Psoas muscle (tissue), 8 donors: ENCODE data around the gene TMEM200C. TPM values are rescaled to one million over a fixed set of nuclear protein-coding genes. Genes with fewer than 3 reads are reported as not detected.

Experiments used
- ATAC-seq, 4 donors: fragments of 200-7000 bp; cut with Tn5 transposase; one replicate each; pipeline ENCODE4 v1.9.1; 2020; ENCODE audit warnings: moderate library complexity in 3 of 4, mild to moderate bottlenecking in 2 of 4
- DNase-seq, 2 donors: peaks; one replicate each; pipeline ENCODE4 v3.0.0-alpha.2; 2020
- H3K27ac ChIP-seq: fragments of 200-600 bp; one replicate; pipeline ENCODE4 v1.8.0; 2022
- H3K27me3 ChIP-seq, 3 donors: fragments of 200-600 bp in 1 of 3; one replicate each; pipeline versions ENCODE4 v1.6.1 to v1.8.0; 2013 to 2022; ENCODE audit warnings: low read length in 2 of 3, mild to moderate bottlenecking in 2 of 3, moderate library complexity in 1 of 3; ENCODE audit not compliant: insufficient read depth in 3 of 3
- H3K36me3 ChIP-seq, 2 donors: fragments of 200-600 bp in 1 of 2; one replicate each; pipeline versions ENCODE4 v1.6.1 to v1.8.0; 2013 to 2022; ENCODE audit warnings: low read depth in 1 of 2, mild to moderate bottlenecking in 1 of 2, moderate library complexity in 1 of 2; ENCODE audit not compliant: insufficient read depth in 1 of 2
- H3K4me1 ChIP-seq: fragments of 200-600 bp; one replicate; pipeline ENCODE4 v1.8.0; 2022
- H3K4me3 ChIP-seq: fragments of 200-600 bp; one replicate; pipeline ENCODE4 v1.8.0; 2022; ENCODE audit warnings: mild to moderate bottlenecking
- H3K9me3 ChIP-seq: fragments of 200-600 bp; one replicate; pipeline ENCODE4 v1.8.0; 2022
- WGBS, 3 donors: extraction: QIAGEN DNeasy Blood & Tissue Kit; methylation state at CpG; one replicate each; pipeline versions ENCODE4 v1.1.6 to v1.1.7; 2013; 5-methylcytosine and 5-hydroxymethylcytosine counted together
- intact Hi-C, 2 donors: fragments of 100-400 bp; cut with DNase I; formaldehyde crosslinking; loops; one replicate each; pipeline versions ENCODE4 v1.11.0 to v1.14.2; 2022
- polyA plus RNA-seq, 3 donors: library from polyadenylated mRNA; stranded (reverse); fragments of 200-250 nt; gene quantifications; one replicate each; pipeline ENCODE4 v1.2.3, GENCODE V29; 2013
- total RNA-seq, 4 donors: library from RNA; stranded (reverse); fragmentation: NEBNext Ultra II Directional in 2 of 4; extraction: Animal tissue kit (Norgen Biotek cat#: 25700) in 2 of 4; gene quantifications; one replicate each; pipeline versions ENCODE4 v1.2.1 to v1.2.4, GENCODE V29; 2021 to 2023
- TF ChIP-seq, protein P1 (sequence below): fragments of 200-600 bp; IDR thresholded peaks from one replicate; pipeline ENCODE4 v1.8.0; 2022; ENCODE audit warnings: antibody characterized with exemption
- donor health status: healthy with polysubstance abuse.
- donor health status: DM: no; HTN: no; CAD: no; lungs with moderate emphysema.
- donor health status: Bipolar disorder and iron deficiency.
- donor health status: healthy.
- donor health status: DM: yes; HTN: yes; CAD: no.
- donor health status: DM: no; HTN: no; CAD: no.
- donor health status: DM: no; HTN: no; CAD: no.
- donor health status: DM: yes; HTN: yes; CAD: no.

Gene TMEM200C
- total and polyA plus RNA-seq, 7 donors: under 0.01 to 0.15 (median 0.04) TPM; not detected in 2

DNA sequence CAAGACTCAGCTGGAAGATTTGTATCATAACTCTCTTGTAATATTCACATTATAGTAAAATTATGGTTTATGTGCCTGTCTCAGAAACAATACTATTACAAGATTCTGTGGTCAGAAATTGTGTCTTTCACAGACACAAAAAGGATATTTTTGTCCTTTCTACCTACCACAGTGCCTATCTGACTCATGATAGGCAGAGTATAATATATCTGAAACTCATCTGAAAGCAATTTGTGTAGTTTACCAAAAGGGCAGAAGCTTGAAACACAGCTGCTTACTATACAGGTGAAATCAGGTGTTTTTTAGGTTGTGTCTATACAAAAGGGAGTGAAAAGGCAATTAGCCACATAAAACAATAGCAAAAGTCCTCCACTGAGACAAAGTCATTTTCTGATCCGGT, 10.9 kb downstream of the TMEM200C start:
- Histone ChIP-seq H3K4me1 (no peaks in the 10 kb centered on the region), H3K27ac (no peak overlapping the region), H3K4me3 (no peak overlapping the region), H3K9me3 (no peaks in the 10 kb centered on the region), H3K27me3 (peaks cover 0 to 22% (median 15%) of the 10 kb centered on the region in 3 donors), H3K36me3 (no peaks in the 10 kb centered on the region)
- ATAC-seq (no peak), DNase-seq (no peak)
- TF ChIP-seq, protein P1, sequence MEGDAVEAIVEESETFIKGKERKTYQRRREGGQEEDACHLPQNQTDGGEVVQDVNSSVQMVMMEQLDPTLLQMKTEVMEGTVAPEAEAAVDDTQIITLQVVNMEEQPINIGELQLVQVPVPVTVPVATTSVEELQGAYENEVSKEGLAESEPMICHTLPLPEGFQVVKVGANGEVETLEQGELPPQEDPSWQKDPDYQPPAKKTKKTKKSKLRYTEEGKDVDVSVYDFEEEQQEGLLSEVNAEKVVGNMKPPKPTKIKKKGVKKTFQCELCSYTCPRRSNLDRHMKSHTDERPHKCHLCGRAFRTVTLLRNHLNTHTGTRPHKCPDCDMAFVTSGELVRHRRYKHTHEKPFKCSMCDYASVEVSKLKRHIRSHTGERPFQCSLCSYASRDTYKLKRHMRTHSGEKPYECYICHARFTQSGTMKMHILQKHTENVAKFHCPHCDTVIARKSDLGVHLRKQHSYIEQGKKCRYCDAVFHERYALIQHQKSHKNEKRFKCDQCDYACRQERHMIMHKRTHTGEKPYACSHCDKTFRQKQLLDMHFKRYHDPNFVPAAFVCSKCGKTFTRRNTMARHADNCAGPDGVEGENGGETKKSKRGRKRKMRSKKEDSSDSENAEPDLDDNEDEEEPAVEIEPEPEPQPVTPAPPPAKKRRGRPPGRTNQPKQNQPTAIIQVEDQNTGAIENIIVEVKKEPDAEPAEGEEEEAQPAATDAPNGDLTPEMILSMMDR: no peak
- intact Hi-C loops: no loop called here
- 73 to 88% (median 75%) methylated on average over 1 of the region's 1 CpG for WGBS, 3 donors

DNA sequence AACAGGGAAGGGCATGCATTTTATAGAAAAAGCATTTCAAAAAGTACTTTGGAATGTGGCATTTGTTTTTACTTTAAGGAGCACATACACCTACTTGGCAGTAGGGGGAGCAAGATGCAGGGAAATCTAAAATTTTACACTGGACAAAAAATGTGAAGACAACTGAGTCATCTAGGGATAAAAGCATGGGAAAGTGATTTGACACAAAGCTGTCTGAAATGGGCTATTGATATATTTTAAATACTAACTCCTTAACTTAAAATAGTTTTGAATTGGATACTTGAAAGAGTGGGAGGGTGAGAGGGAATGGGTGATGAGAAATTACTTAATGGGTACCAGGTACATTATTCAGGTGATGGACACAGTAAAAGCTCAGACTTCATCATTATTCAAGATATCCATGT, 15.8 kb downstream of the TMEM200C start:
- Histone ChIP-seq H3K4me3 (no peak overlapping the region), H3K9me3 (no peaks in the 10 kb centered on the region), H3K4me1 (no peaks in the 10 kb centered on the region), H3K27me3 (peaks cover 0 to 2% (median 0%) of the 10 kb centered on the region in 3 donors), H3K27ac (no peak overlapping the region), H3K36me3 (no peaks in the 10 kb centered on the region)
- TF ChIP-seq, protein P1: peak; percentile 60
- peak in 1 of 4 donors; percentile 45 for ATAC-seq
- intact Hi-C loops: loop anchor here in 1 of 2 donors (10.0 kb wide), 3 partner anchors 345 to 1005 kb away; no protein-coding TSS in a partner anchor
- no peak for DNase-seq

GRCh38 chr18:5876891-5877290, 18.4 kb downstream of the TMEM200C start:
- peaks cover 0 to 2% (median 0%) of the 10 kb centered on the region in 3 donors for H3K27me3 ChIP-seq
- H3K4me3 ChIP-seq: no peak overlapping the region
- intact Hi-C loops: loop anchor here in 1 of 2 donors (10.0 kb wide), 3 partner anchors 348 to 1008 kb away; no protein-coding TSS in a partner anchor
- no peaks in the 10 kb centered on the region for H3K4me1 ChIP-seq
- no peaks in the 10 kb centered on the region for H3K9me3 ChIP-seq
- no peak overlapping the region for H3K27ac ChIP-seq
- TF ChIP-seq, protein P1: no peak
- DNase-seq (no peak), ATAC-seq (no peak)
- no peaks in the 10 kb centered on the region for H3K36me3 ChIP-seq

DNA sequence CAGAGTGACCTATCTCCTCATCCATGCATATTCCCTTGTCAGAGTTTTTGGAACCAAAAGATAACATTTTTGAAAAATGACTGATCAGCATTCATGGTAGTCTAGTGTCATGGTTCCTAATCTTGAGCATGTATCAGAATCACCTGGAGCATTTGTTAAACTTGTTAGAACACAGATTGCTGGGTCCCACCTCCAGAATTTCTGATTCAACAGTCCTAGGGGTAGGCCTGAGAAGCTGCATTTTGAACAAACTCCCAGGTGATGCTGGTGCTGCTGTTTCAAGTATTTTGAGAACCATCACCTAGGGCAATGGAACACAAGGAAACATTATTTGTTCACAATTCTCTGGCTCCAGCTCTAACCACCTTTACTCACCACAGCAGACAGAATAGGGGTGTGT, 21.0 kb downstream of the TMEM200C start:
- no peaks in the 10 kb centered on the region for H3K36me3 ChIP-seq
- no peaks in the 10 kb centered on the region for H3K4me1 ChIP-seq
- no peaks in the 10 kb centered on the region for H3K9me3 ChIP-seq
- peaks cover 0 to 4% (median 0%) of the 10 kb centered on the region in 3 donors for H3K27me3 ChIP-seq
- intact Hi-C loops: loop anchor here in 1 of 2 donors (10.0 kb wide), 3 partner anchors 350 to 1010 kb away; no protein-coding TSS in a partner anchor
- TF ChIP-seq, protein P1: no peak
- no peak for ATAC-seq
- H3K4me3 ChIP-seq: no peak overlapping the region
- DNase-seq: no peak
- H3K27ac ChIP-seq: no peak overlapping the region

DNA sequence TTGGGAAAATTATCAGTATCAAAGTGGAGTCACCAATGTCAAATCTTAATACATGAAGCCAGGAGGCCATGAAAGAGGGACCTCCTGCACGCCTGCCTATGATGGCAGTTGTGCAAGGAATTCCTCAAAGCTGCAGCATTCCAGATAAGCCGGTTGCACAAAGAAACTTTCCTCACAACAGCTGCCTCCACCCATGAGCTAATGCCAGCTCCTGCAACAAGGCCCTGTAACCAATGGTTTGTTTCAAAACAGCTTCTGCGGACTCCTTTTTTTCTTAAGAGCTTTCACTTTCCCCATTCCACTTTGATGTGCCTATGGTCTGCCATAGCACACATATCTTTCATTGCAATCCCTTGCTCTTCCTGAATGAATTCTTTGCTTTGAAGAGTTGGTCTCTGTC, 22.4 kb downstream of the TMEM200C start:
- Histone ChIP-seq H3K4me1 (no peaks in the 10 kb centered on the region), H3K27me3 (peaks cover 0 to 2% (median 0%) of the 10 kb centered on the region in 3 donors), H3K27ac (no peak overlapping the region), H3K36me3 (no peaks in the 10 kb centered on the region), H3K9me3 (no peaks in the 10 kb centered on the region), H3K4me3 (no peak overlapping the region)
- TF ChIP-seq, protein P1: no peak
- intact Hi-C loops: loop anchor here in 1 of 2 donors (10.0 kb wide), 3 partner anchors 352 to 1012 kb away; no protein-coding TSS in a partner anchor
- 23 to 32% (median 26%) methylated on average over 3 of the region's 3 CpGs for WGBS, 3 donors
- ATAC-seq (no peak), DNase-seq (no peak)
